ENCODE measurements around the gene PADI3.

Gene PADI3

GRCh38 chr1:17248781-17249180, at the start of gene PADI3:
Gene PADI3, plus strand, starts transcription at chr1:17249098. Its CDS starts 40 bp downstream, at chr1:17249138.
- Histone ChIP-seq H3K4me1 (ENCODE audit: control insufficient read depth, insufficient read depth, low read length, unreplicated experiment) (peaks cover 22% of the 10 kb centered on the region), H3K79me2 (ENCODE audit: control insufficient read depth, insufficient read depth, low read length, unreplicated experiment) (no peaks in the 10 kb centered on the region), H3K36me3 (ENCODE audit: insufficient read depth, low read length) (no peaks in the 10 kb centered on the region), H3K27ac (ENCODE audit: low read depth, low read length) (no peak within 1 kb of the TSS), H2AFZ (ENCODE audit: low read length, unreplicated experiment) (no peak within 1 kb of the TSS), H3K4me3 (ENCODE audit: low read depth, low read length) (no peak within 1 kb of the TSS), H3K27me3 (ENCODE audit: insufficient read depth, low read length) (no peaks in the 10 kb centered on the region)

- no peaks in the 10 kb centered on the region for H3K79me2 ChIP-seq (ENCODE audit: control insufficient read depth, insufficient read depth, low read length, unreplicated experiment)
- no peak overlapping the region for H3K4me3 ChIP-seq (ENCODE audit: low read depth, low read length)
Measured at GRCh38 chr1:17199267-17200044, 49.4 kb upstream of the PADI3 start.

GRCh38 chr1:17200246-17200645, 48.7 kb upstream of the PADI3 start:
- H3K27ac ChIP-seq (ENCODE audit: low read depth, low read length) = no peak overlapping the region
- no peak overlapping the region for H3K4me3 ChIP-seq (ENCODE audit: low read depth, low read length)
- no peaks in the 10 kb centered on the region for H3K36me3 ChIP-seq (ENCODE audit: insufficient read depth, low read length)
- H3K79me2 ChIP-seq (ENCODE audit: control insufficient read depth, insufficient read depth, low read length, unreplicated experiment) = no peaks in the 10 kb centered on the region
- H2AFZ ChIP-seq (ENCODE audit: low read length, unreplicated experiment) = no peak overlapping the region
- peaks cover 17% of the 10 kb centered on the region for H3K4me1 ChIP-seq (ENCODE audit: control insufficient read depth, insufficient read depth, low read length, unreplicated experiment)
- H3K27me3 ChIP-seq (ENCODE audit: insufficient read depth, low read length) = no peaks in the 10 kb centered on the region

More at GRCh38 chr1:17199267-17200044, 49.4 kb upstream of the PADI3 start:
- Histone ChIP-seq H3K4me1 (ENCODE audit: control insufficient read depth, insufficient read depth, low read length, unreplicated experiment) (peaks cover 17% of the 10 kb centered on the region), H3K27me3 (ENCODE audit: insufficient read depth, low read length) (no peaks in the 10 kb centered on the region), H3K36me3 (ENCODE audit: insufficient read depth, low read length) (no peaks in the 10 kb centered on the region), H2AFZ (ENCODE audit: low read length, unreplicated experiment) (no peak overlapping the region), H3K27ac (ENCODE audit: low read depth, low read length) (no peak overlapping the region)

DNA sequence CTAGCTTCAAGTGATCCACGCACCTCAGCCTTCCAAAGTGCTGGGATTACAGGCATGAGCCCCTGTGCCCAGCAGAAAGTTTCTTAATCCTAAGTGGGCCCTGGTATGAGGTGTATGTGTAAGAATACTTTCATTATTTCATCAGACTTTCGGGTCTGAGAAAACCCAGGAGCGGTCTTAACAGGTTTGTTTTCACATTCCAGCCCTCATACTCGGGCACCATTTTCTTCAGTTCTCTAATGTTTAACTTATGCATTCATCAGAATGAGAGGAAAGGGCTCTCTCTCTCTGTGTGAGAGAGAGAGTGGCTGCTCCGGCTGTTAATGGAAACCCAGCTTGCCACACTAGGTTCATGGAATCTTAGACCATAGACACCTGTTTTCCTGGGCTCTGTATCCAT, 48.1 kb upstream of the PADI3 start:
- H2AFZ ChIP-seq (ENCODE audit: low read length, unreplicated experiment) = no peak overlapping the region
- H3K36me3 ChIP-seq (ENCODE audit: insufficient read depth, low read length) = no peaks in the 10 kb centered on the region
- no peak overlapping the region for H3K4me3 ChIP-seq (ENCODE audit: low read depth, low read length)
- no peaks in the 10 kb centered on the region for H3K27me3 ChIP-seq (ENCODE audit: insufficient read depth, low read length)
- H3K27ac ChIP-seq (ENCODE audit: low read depth, low read length) = no peak overlapping the region
- no peaks in the 10 kb centered on the region for H3K79me2 ChIP-seq (ENCODE audit: control insufficient read depth, insufficient read depth, low read length, unreplicated experiment)
- peaks cover 17% of the 10 kb centered on the region for H3K4me1 ChIP-seq (ENCODE audit: control insufficient read depth, insufficient read depth, low read length, unreplicated experiment)

- H3K36me3 ChIP-seq (ENCODE audit: insufficient read depth, low read length) = no peaks in the 10 kb centered on the region
- H3K27ac ChIP-seq (ENCODE audit: low read depth, low read length) = no peak overlapping the region
- H3K4me3 ChIP-seq (ENCODE audit: low read depth, low read length) = no peak overlapping the region
- peaks cover 17% of the 10 kb centered on the region for H3K4me1 ChIP-seq (ENCODE audit: control insufficient read depth, insufficient read depth, low read length, unreplicated experiment)
- no peaks in the 10 kb centered on the region for H3K79me2 ChIP-seq (ENCODE audit: control insufficient read depth, insufficient read depth, low read length, unreplicated experiment)
- H2AFZ ChIP-seq (ENCODE audit: low read length, unreplicated experiment) = no peak overlapping the region
- no peaks in the 10 kb centered on the region for H3K27me3 ChIP-seq (ENCODE audit: insufficient read depth, low read length)
Measured at GRCh38 chr1:17201201-17202021, 47.5 kb upstream of the PADI3 start.

- H3K27ac ChIP-seq (ENCODE audit: low read depth, low read length) = no peak within 1 kb of the TSS
- H2AFZ ChIP-seq (ENCODE audit: low read length, unreplicated experiment) = no peak within 1 kb of the TSS
- no peak within 1 kb of the TSS for H3K4me3 ChIP-seq (ENCODE audit: low read depth, low read length)
- H3K79me2 ChIP-seq (ENCODE audit: control insufficient read depth, insufficient read depth, low read length, unreplicated experiment) = no peaks in the 10 kb centered on the region
- peaks cover 18% of the 10 kb centered on the region for H3K4me1 ChIP-seq (ENCODE audit: control insufficient read depth, insufficient read depth, low read length, unreplicated experiment)
- H3K36me3 ChIP-seq (ENCODE audit: insufficient read depth, low read length) = no peaks in the 10 kb centered on the region
- no peaks in the 10 kb centered on the region for H3K27me3 ChIP-seq (ENCODE audit: insufficient read depth, low read length)
Measured at GRCh38 chr1:17204546-17205440, 44.1 kb upstream of the PADI3 start, which contains the start of gene PADI1. Gene PADI1, plus strand, starts transcription at chr1:17205128. Its CDS starts 90 bp downstream, at chr1:17205218.

GRCh38 chr1:17205652-17206051, 43.2 kb upstream of the PADI3 start:
- Histone ChIP-seq H3K36me3 (ENCODE audit: insufficient read depth, low read length) (no peaks in the 10 kb centered on the region), H2AFZ (ENCODE audit: low read length, unreplicated experiment) (no peak overlapping the region), H3K4me3 (ENCODE audit: low read depth, low read length) (no peak overlapping the region), H3K79me2 (ENCODE audit: control insufficient read depth, insufficient read depth, low read length, unreplicated experiment) (no peaks in the 10 kb centered on the region), H3K27ac (ENCODE audit: low read depth, low read length) (no peak overlapping the region), H3K4me1 (ENCODE audit: control insufficient read depth, insufficient read depth, low read length, unreplicated experiment) (peaks cover 18% of the 10 kb centered on the region), H3K27me3 (ENCODE audit: insufficient read depth, low read length) (no peaks in the 10 kb centered on the region)

- Histone ChIP-seq H3K79me2 (ENCODE audit: control insufficient read depth, insufficient read depth, low read length, unreplicated experiment) (no peaks in the 10 kb centered on the region), H3K27me3 (ENCODE audit: insufficient read depth, low read length) (no peaks in the 10 kb centered on the region), H3K27ac (ENCODE audit: low read depth, low read length) (no peak overlapping the region), H3K36me3 (ENCODE audit: insufficient read depth, low read length) (no peaks in the 10 kb centered on the region), H3K4me1 (ENCODE audit: control insufficient read depth, insufficient read depth, low read length, unreplicated experiment) (peaks cover 18% of the 10 kb centered on the region), H3K4me3 (ENCODE audit: low read depth, low read length) (no peak overlapping the region), H2AFZ (ENCODE audit: low read length, unreplicated experiment) (no peak overlapping the region)
Measured at GRCh38 chr1:17206196-17206595, 42.7 kb upstream of the PADI3 start.

GRCh38 chr1:17207046-17207445, 41.9 kb upstream of the PADI3 start:
- Histone ChIP-seq H2AFZ (ENCODE audit: low read length, unreplicated experiment) (no peak overlapping the region), H3K4me1 (ENCODE audit: control insufficient read depth, insufficient read depth, low read length, unreplicated experiment) (peaks cover 15% of the 10 kb centered on the region), H3K27me3 (ENCODE audit: insufficient read depth, low read length) (no peaks in the 10 kb centered on the region), H3K36me3 (ENCODE audit: insufficient read depth, low read length) (no peaks in the 10 kb centered on the region), H3K4me3 (ENCODE audit: low read depth, low read length) (no peak overlapping the region), H3K27ac (ENCODE audit: low read depth, low read length) (no peak overlapping the region), H3K79me2 (ENCODE audit: control insufficient read depth, insufficient read depth, low read length, unreplicated experiment) (no peaks in the 10 kb centered on the region)

DNA sequence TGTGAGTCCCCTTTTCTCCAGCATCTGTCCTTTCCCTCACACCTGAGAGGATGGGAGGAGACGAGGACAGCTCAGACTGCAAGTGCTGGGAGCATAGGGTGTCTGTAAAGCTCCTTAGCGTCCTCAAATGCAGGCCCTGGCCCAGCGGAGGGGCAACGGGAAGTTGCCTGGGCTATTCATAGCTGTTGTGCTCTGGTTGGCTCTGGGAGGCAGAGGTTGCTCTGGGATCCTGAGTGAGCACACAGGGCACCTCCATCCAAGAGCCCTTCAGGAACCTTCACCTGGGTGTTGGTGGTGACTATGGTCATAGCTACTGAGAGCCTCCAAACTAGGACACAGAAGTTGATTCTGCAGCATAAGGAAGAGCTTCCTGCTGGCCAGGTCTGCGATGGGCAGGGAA, 41.4 kb upstream of the PADI3 start:
- Histone ChIP-seq H3K4me3 (ENCODE audit: low read depth, low read length) (no peak overlapping the region), H3K79me2 (ENCODE audit: control insufficient read depth, insufficient read depth, low read length, unreplicated experiment) (no peaks in the 10 kb centered on the region), H3K36me3 (ENCODE audit: insufficient read depth, low read length) (no peaks in the 10 kb centered on the region), H3K4me1 (ENCODE audit: control insufficient read depth, insufficient read depth, low read length, unreplicated experiment) (peaks cover 19% of the 10 kb centered on the region), H3K27ac (ENCODE audit: low read depth, low read length) (no peak overlapping the region), H2AFZ (ENCODE audit: low read length, unreplicated experiment) (no peak overlapping the region), H3K27me3 (ENCODE audit: insufficient read depth, low read length) (no peaks in the 10 kb centered on the region)

Data from ACC112 (cell line).